GM20000 (cell line): ENCODE data around the gene ADK.
"Not testable (repeated sequence)": the region's sequence is repeated elsewhere in the genome, so short reads cannot be mapped to it uniquely, and the experiment has no call there.

Experiments used
- DNase-seq: peaks from one replicate; pipeline ENCODE4 v3.0.0; 2012; ENCODE audit warnings: low spot score
- TF ChIP-seq, protein P1 (sequence below): IDR thresholded peaks from 2 replicates; pipeline ENCODE4 v1.5.1; 2012; ENCODE audit warnings: mild to moderate bottlenecking, control low read depth; ENCODE audit errors: extremely low read depth, missing control alignments

The ADK gene

DNA sequence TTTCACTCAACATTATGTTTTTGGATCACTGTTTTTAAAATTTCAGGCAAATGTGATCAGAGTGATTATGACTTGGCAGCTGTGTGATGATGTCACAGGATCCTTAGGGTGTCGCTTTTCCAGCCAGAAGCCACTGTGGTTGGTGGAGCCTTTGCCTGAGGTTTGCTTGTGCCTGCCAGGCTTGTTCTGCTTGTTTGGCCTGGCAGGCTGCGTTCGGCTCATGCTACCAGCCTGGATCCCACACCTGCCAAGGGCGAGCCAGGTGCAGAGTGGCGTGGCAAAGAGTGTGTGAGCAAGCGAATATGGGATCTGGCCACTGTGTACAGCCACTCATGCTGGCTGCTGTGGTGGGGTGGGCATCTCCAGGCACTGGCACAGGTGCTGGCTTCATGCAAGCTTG lies 55.7 kb downstream of the ADK start:
- TF ChIP-seq, protein P1, sequence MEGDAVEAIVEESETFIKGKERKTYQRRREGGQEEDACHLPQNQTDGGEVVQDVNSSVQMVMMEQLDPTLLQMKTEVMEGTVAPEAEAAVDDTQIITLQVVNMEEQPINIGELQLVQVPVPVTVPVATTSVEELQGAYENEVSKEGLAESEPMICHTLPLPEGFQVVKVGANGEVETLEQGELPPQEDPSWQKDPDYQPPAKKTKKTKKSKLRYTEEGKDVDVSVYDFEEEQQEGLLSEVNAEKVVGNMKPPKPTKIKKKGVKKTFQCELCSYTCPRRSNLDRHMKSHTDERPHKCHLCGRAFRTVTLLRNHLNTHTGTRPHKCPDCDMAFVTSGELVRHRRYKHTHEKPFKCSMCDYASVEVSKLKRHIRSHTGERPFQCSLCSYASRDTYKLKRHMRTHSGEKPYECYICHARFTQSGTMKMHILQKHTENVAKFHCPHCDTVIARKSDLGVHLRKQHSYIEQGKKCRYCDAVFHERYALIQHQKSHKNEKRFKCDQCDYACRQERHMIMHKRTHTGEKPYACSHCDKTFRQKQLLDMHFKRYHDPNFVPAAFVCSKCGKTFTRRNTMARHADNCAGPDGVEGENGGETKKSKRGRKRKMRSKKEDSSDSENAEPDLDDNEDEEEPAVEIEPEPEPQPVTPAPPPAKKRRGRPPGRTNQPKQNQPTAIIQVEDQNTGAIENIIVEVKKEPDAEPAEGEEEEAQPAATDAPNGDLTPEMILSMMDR: no peak
- no peak for DNase-seq

DNA sequence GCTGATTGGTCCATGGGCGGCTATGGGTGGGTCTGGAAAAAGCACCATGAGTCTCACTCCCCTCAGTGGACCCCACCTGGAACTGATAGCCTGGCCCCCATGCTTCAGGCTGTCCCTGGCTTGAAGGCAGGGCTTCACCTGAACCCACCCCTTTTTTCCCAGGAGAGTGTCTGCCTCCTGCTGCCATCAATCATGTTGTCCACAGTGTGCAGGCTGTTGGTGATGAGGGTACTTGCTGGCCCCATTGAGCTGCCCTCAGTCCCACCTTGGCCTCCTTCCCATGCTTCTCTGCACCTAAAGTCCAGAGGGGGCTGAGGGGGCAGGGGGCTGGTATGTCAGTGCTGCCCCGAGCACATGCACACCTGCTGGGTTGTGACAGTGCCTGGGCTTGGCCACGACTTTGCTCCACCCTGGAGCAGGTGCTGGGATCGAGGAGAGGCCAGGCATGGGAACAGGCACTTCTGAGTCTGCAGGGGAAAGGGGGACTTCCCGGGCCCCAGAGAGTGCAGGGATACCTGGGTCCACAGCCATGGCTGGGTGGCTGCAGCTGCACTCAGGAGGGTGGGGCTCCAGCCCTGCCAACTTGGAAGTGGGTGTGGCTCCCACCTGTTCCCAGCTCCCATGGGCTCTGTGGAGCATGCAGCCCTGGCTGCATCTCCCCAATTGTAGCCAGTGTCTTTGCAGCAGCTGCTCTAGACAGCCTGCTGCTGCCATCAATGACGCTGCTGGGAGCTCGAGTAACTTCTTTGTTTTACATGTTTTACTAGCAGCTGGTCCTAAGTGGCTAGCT lies 56.9 kb downstream of the ADK start:
- TF ChIP-seq, protein P1: no peak
- no peak for DNase-seq

DNA sequence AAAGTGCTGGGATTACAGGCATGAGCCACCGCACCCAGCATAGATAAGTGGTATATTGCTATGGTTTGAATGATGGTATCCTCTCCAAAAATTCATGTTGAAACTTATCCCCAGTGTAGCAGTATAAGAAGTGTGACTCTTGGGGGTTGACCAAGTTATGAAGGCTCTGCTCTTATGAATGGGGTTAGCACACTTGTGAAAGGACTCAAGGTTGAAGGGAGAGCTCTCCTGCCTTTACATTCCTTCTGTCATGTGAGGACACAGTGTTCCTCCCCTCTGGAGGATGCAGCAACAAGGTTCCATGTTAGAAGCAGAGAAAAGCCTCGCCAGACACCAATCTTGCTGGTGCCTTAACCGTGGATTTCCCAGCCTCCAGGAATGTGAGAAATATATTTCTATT lies 58.0 kb downstream of the ADK start:
- no peak for DNase-seq
- TF ChIP-seq, protein P1: no peak

DNA sequence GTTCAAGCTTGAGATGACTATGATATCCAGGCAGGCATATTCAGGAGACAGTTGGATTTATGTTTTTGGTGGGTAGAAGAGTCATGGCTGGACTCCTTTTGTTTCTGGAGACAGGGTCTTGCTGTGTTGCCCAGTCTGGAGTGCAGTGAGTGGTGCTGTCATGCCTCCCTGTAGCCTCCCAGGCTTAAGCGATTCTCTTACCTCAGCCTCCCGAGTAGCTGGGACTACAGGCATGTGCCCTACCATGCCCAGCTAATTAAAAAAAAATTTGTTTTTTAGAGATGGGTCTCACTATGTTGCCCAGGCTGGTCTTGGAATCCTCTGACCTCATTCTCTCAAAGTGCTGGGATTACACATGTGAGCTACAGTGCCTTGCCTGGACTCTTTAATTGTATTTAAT lies 62.0 kb downstream of the ADK start:
- DNase-seq: no peak
- TF ChIP-seq, protein P1: no peak

DNA sequence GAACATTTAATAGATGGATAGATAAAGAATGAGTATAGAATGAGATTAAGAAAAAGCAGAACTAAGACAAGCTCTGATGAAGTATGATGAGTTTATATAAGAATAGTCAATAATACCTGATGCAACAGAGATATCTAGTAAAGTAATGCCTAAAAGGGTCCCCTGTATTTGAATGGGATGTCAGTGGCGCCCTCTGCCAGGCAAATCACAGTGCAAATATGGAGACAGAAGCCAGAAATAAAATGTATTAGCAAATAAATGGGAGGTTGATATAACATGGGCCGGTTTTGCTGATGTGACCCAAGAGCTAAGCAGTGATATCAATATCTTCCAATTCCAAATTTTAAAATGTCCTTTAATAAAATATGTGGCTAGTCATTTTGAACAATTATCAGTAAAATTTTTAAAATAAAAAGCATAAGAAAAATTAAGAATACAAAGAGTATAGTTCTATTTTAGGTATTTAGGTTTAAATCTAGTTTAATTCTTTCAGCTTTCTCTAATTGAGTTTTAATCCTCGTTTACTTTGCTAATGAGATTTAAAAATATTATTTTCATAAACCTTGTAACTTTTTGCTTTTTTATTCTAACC lies 62.6 kb downstream of the ADK start:
- DNase-seq: peak; percentile 27
- TF ChIP-seq, protein P1: peak; percentile 33

DNA sequence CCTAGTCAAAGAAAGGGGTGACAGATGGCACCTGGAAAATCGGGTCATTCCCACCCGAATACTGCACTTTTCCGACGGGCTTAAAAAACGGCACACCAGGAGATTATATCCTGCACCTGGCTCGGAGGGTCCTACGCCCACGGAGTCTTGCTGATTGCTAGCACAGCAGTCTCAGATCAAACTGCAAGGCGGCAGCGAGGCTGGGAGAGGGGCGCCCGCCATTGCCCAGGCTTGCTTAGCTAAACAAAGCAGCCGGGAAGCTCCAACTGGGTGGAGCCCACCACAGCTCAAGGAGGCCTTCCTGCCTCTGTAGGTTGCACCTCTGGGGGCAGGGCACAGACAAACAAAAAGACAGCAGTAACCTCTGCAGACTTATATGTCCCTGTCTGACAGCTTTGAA lies 66.1 kb downstream of the ADK start:
- not testable (repeated sequence) for DNase-seq

DNA sequence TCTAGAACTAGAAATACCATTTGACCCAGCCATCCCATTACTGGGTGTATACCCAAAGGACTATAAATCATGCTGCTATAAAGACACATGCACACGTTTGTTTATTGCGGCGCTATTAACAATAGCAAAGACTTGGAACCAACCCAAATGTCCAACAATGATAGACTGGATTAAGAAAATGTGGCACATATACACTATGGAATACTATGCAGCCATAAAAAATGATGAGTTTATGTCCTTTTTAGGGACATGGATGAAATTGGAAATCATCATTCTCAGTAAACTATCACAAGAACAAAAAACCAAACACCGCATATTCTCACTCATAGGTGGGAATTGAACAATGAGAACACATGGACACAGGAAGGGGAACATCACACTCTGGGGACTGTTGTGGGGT lies 71.4 kb downstream of the ADK start:
- DNase-seq: not testable (repeated sequence)

DNA sequence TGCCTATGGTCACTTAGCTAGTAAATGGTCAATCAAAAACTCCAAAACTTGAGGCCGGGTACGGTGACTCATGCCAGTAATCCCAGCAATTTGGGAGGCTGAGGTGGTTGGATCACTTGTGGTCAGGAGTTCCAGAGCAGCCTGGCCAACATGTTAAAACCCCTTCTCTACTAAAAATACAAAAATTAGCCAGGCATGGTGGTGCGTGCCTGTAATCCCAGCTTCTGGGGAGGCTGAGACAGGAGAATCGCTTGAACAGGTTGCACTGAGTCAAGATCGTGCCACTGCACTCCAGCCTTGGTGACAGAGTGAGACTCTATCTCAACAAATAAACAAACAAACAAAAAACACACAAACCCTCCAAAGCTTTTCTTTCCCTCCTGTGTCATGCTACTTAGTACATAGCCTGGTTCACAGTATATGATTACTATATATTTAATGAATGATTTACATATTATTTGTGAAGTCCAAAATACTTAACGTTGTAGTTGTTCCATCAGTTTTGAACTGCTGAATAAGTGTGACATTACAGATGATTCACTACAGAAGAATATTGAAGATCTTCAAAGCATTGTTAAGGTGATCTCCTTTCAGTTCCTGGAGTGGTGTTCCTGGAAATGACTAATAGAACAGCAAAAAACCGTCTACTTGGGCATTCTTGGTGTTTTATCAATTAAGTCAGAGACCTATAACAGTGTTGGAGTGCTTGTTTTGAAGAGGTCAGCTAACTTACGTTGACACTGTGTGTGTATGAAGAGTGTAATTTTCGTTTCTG lies 72.9 kb downstream of the ADK start:
- TF ChIP-seq, protein P1: no peak
- DNase-seq: no peak
